ENCODE data around the gene EPX. TPM values are rescaled to one million over a fixed set of nuclear protein-coding genes. Genes with fewer than 3 reads are reported as not detected.

Gene EPX
- polyA plus RNA-seq, 1 donor from 2014 or later = not detected

- Histone ChIP-seq H3K79me2 (replicated peaks; ENCODE audit: insufficient read depth, low read length) (no peaks in the 10 kb centered on the region), H3K27ac (ENCODE audit: low read length) (no peak overlapping the region), H3K4me3 (ENCODE audit: low read length) (no peak overlapping the region), H3K27me3 (ENCODE audit: insufficient read depth, low read depth, low read length) (no peaks in the 10 kb centered on the region), H2AFZ (ENCODE audit: low read depth, low read length) (no peak overlapping the region), H3F3A (ENCODE audit: insufficient read depth, low read length, poor library complexity, severe bottlenecking) (no peaks in the 10 kb centered on the region), H3K9me3 (ENCODE audit: low read length) (no peaks in the 10 kb centered on the region), H3K9me2 (ENCODE audit: insufficient read depth, low read length) (no peaks in the 10 kb centered on the region), H4K20me1 (ENCODE audit: insufficient read depth) (no peaks in the 10 kb centered on the region), H3K9ac (ENCODE audit: low read length) (no peak overlapping the region), H3K4me2 (ENCODE audit: low read length) (no peak overlapping the region), H3K36me3 (ENCODE audit: insufficient read depth, low read length) (no peaks in the 10 kb centered on the region)
- TF ChIP-seq REST (IDR thresholded peaks at IDR 0.05; ENCODE audit: borderline replicate concordance) (no peak), EZH2 (IDR thresholded peaks at IDR 0.05; ENCODE audit: borderline replicate concordance, insufficient read depth, low read length, poor library complexity, severe bottlenecking) (no peak), TAF1 (IDR thresholded peaks at IDR 0.05; ENCODE audit: low read depth) (no peak), POLR2AphosphoS5 (IDR thresholded peaks at IDR 0.05) (no peak), EP300 (conservative IDR thresholded peaks at IDR 0.05; ENCODE audit: poor library complexity, severe bottlenecking) (no peak), MXI1 (conservative IDR thresholded peaks at IDR 0.05; ENCODE audit: poor library complexity, severe bottlenecking) (no peak), RAD21 (conservative IDR thresholded peaks at IDR 0.05) (no peak), SMC3 (conservative IDR thresholded peaks at IDR 0.05; ENCODE audit: poor library complexity) (no peak)
- TF ChIP-seq, protein P1, sequence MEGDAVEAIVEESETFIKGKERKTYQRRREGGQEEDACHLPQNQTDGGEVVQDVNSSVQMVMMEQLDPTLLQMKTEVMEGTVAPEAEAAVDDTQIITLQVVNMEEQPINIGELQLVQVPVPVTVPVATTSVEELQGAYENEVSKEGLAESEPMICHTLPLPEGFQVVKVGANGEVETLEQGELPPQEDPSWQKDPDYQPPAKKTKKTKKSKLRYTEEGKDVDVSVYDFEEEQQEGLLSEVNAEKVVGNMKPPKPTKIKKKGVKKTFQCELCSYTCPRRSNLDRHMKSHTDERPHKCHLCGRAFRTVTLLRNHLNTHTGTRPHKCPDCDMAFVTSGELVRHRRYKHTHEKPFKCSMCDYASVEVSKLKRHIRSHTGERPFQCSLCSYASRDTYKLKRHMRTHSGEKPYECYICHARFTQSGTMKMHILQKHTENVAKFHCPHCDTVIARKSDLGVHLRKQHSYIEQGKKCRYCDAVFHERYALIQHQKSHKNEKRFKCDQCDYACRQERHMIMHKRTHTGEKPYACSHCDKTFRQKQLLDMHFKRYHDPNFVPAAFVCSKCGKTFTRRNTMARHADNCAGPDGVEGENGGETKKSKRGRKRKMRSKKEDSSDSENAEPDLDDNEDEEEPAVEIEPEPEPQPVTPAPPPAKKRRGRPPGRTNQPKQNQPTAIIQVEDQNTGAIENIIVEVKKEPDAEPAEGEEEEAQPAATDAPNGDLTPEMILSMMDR (IDR thresholded peaks at IDR 0.05; ENCODE audit: poor library complexity, severe bottlenecking) = no peak
Observed at GRCh38 chr17:58189436-58190146, 2.9 kb upstream of the EPX start.

GRCh38 chr17:58191241-58191896, 1.2 kb upstream of the EPX start:
- TF ChIP-seq, protein P1 (IDR thresholded peaks at IDR 0.05; ENCODE audit: poor library complexity, severe bottlenecking) = no peak
- TF ChIP-seq POLR2AphosphoS5 (IDR thresholded peaks at IDR 0.05) = no peak
- no peak overlapping the region for H3K4me2 ChIP-seq (ENCODE audit: low read length)
- no peak overlapping the region for H3K4me3 ChIP-seq (ENCODE audit: low read length)
- no peaks in the 10 kb centered on the region for H4K20me1 ChIP-seq (ENCODE audit: insufficient read depth)
- no peaks in the 10 kb centered on the region for H3K36me3 ChIP-seq (ENCODE audit: insufficient read depth, low read length)
- H2AFZ ChIP-seq (ENCODE audit: low read depth, low read length) = no peak overlapping the region
- no peaks in the 10 kb centered on the region for H3K9me3 ChIP-seq (ENCODE audit: low read length)
- H3K27me3 ChIP-seq (ENCODE audit: insufficient read depth, low read depth, low read length) = no peaks in the 10 kb centered on the region
- no peaks in the 10 kb centered on the region for H3K9me2 ChIP-seq (ENCODE audit: insufficient read depth, low read length)
- no peak overlapping the region for H3K9ac ChIP-seq (ENCODE audit: low read length)
- no peaks in the 10 kb centered on the region for H3K79me2 ChIP-seq (replicated peaks; ENCODE audit: insufficient read depth, low read length)
- no peaks in the 10 kb centered on the region for H3F3A ChIP-seq (ENCODE audit: insufficient read depth, low read length, poor library complexity, severe bottlenecking)
- H3K27ac ChIP-seq (ENCODE audit: low read length) = no peak overlapping the region

Measured in neural cell (in vitro differentiated cells).